ENCODE data around the gene GSX2. TPM values are rescaled to one million over a fixed set of nuclear protein-coding genes. Genes with fewer than 3 reads are reported as not detected.

The GSX2 gene
- total and polyA plus RNA-seq, 2 of the 4 experiments (the other 2 are of a cell fraction): not detected

DNA sequence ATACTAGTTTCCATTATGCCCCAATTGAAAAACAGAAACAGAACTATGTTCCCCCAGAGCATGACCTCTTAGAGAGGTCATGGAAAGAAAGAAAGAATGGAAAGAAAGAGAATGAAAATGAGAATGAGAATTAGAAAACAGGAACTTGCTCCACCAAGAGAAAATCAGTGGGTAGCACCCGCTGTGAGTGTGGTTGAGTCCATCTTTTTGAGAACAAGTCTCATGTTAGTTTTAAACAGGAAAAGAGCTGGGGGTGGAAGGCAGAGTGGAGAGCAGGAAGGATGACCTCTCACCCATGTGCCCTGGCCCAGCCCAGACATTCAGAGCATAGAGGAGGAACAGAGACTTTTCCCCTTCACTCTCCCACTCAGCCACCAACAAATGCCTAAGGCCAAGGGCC, 4.9 kb downstream of the GSX2 start:
- Histone ChIP-seq H3K4me2 (ENCODE audit: low read depth, low read length) (no peak overlapping the region), H2AFZ (replicated peaks; ENCODE audit: low read length, poor library complexity) (no peak overlapping the region), H2AK9ac (replicated peaks; ENCODE audit: low read depth, low read length, poor library complexity) (no peak overlapping the region), H2AK5ac (ENCODE audit: low read depth, low read length) (no peak overlapping the region), H3K27ac (ENCODE audit: insufficient read depth, low read length) (no peak overlapping the region), H4K20me1 (ENCODE audit: insufficient read depth, low read length) (no peaks in the 10 kb centered on the region), H3K9ac (ENCODE audit: low read depth, low read length) (no peak overlapping the region), H2BK15ac (ENCODE audit: low read depth, low read length) (no peak overlapping the region), H3K79me1 (ENCODE audit: low read depth in 1 of 2, low read length in 2 of 2) (no peaks in the 10 kb centered on the region), H3K4me3 (ENCODE audit: insufficient read depth, low read depth, low read length) (no peak overlapping the region), H2BK5ac (ENCODE audit: low read depth, low read length, poor library complexity, severe bottlenecking) (no peak overlapping the region), H4K8ac (ENCODE audit: low read depth in 2 of 2, low read length in 2 of 2) (no peak overlapping the region), H3K56ac (ENCODE audit: extremely low read depth, insufficient read depth, low read length) (no peak overlapping the region), H3K14ac (replicated peaks; ENCODE audit: low read depth, low read length) (no peak overlapping the region), H3K27me3 (ENCODE audit: control insufficient read depth, insufficient read depth, low read length) (peaks cover 39% of the 10 kb centered on the region), H3K9me3 (ENCODE audit: control insufficient read depth, insufficient read depth, low read length) (no peaks in the 10 kb centered on the region), H3K9me1 (ENCODE audit: insufficient read depth, low read length) (peaks cover 6% of the 10 kb centered on the region), H2BK120ac (ENCODE audit: low read depth, low read length) (no peak overlapping the region), H3K4ac (ENCODE audit: low read depth, low read length) (no peak overlapping the region), H4K91ac (ENCODE audit: insufficient read depth, low read depth, low read length) (no peak overlapping the region), H3K36me3 (ENCODE audit: control insufficient read depth, insufficient read depth, low read length) (no peaks in the 10 kb centered on the region), H3K4me1 (ENCODE audit: control insufficient read depth, insufficient read depth, low read length) (no peaks in the 10 kb centered on the region), H4K5ac (ENCODE audit: low read depth, low read length) (no peak overlapping the region), H3K23ac (ENCODE audit: low read depth, low read length) (no peak overlapping the region), H2BK20ac (ENCODE audit: low read depth, low read length) (no peak overlapping the region), H3K18ac (ENCODE audit: low read depth, low read length) (no peak overlapping the region)
- in situ Hi-C loops (cut with MboI; ENCODE audit: low sequenced_read_pairs): no loop called here
- BruUV-seq (replicated peaks): no TSS peak
- ChIA-PET POLR2A (ENCODE audit: unreplicated experiment) (no interaction called here), CTCF (no interaction called here)
- TF ChIP-seq MAZ (IDR thresholded peaks at IDR 0.05; ENCODE audit: borderline replicate concordance, low read depth, low read length): no peak
- no peak for TF ChIP-seq MXI1 (IDR thresholded peaks at IDR 0.05; ENCODE audit: borderline replicate concordance, low read depth, low read length)
- no peak for TF ChIP-seq CHD1 (IDR thresholded peaks at IDR 0.05; ENCODE audit: low read depth, low read length)
- TF ChIP-seq, protein P1, sequence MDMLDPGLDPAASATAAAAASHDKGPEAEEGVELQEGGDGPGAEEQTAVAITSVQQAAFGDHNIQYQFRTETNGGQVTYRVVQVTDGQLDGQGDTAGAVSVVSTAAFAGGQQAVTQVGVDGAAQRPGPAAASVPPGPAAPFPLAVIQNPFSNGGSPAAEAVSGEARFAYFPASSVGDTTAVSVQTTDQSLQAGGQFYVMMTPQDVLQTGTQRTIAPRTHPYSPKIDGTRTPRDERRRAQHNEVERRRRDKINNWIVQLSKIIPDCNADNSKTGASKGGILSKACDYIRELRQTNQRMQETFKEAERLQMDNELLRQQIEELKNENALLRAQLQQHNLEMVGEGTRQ (IDR thresholded peaks at IDR 0.05; ENCODE audit: low read depth, low read length): no peak
- no peak for TF ChIP-seq CEBPB (IDR thresholded peaks at IDR 0.05; ENCODE audit: low read depth, low read length)
- TF ChIP-seq POLR2A (IDR thresholded peaks at IDR 0.05; ENCODE audit: low read depth, low read length): no peak
- no peak for TF ChIP-seq RFX5 (IDR thresholded peaks at IDR 0.05; ENCODE audit: low read depth, low read length)
- TF ChIP-seq MAFK (IDR thresholded peaks at IDR 0.05; ENCODE audit: low read depth, low read length): no peak
- TF ChIP-seq SMC3 (IDR thresholded peaks at IDR 0.05; ENCODE audit: low read depth, low read length): no peak
- TF ChIP-seq FOS (IDR thresholded peaks at IDR 0.05; ENCODE audit: low read depth, low read length): no peak
- TF ChIP-seq NFE2L2 (IDR thresholded peaks at IDR 0.05; ENCODE audit: low read depth, low read length): no peak
- TF ChIP-seq, protein P2, sequence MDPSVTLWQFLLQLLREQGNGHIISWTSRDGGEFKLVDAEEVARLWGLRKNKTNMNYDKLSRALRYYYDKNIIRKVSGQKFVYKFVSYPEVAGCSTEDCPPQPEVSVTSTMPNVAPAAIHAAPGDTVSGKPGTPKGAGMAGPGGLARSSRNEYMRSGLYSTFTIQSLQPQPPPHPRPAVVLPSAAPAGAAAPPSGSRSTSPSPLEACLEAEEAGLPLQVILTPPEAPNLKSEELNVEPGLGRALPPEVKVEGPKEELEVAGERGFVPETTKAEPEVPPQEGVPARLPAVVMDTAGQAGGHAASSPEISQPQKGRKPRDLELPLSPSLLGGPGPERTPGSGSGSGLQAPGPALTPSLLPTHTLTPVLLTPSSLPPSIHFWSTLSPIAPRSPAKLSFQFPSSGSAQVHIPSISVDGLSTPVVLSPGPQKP (IDR thresholded peaks at IDR 0.05; ENCODE audit: borderline replicate concordance, low read depth, low read length): no peak
- no peak for TF ChIP-seq RAD21 (IDR thresholded peaks at IDR 0.05; ENCODE audit: low read length)
- TF ChIP-seq, protein P3, sequence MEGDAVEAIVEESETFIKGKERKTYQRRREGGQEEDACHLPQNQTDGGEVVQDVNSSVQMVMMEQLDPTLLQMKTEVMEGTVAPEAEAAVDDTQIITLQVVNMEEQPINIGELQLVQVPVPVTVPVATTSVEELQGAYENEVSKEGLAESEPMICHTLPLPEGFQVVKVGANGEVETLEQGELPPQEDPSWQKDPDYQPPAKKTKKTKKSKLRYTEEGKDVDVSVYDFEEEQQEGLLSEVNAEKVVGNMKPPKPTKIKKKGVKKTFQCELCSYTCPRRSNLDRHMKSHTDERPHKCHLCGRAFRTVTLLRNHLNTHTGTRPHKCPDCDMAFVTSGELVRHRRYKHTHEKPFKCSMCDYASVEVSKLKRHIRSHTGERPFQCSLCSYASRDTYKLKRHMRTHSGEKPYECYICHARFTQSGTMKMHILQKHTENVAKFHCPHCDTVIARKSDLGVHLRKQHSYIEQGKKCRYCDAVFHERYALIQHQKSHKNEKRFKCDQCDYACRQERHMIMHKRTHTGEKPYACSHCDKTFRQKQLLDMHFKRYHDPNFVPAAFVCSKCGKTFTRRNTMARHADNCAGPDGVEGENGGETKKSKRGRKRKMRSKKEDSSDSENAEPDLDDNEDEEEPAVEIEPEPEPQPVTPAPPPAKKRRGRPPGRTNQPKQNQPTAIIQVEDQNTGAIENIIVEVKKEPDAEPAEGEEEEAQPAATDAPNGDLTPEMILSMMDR (conservative IDR thresholded peaks at IDR 0.05; ENCODE audit: low read depth, low read length): no peak
- no peak for TF ChIP-seq RCOR1 (IDR thresholded peaks at IDR 0.05; ENCODE audit: insufficient replicate concordance, low read length)
- no peak for TF ChIP-seq BHLHE40 (IDR thresholded peaks at IDR 0.05; ENCODE audit: low read depth, low read length)
- dilution Hi-C loops (cut with HindIII; ENCODE audit: low sequenced_read_pairs, unreplicated experiment): no loop called here
- 100% methylated on average over 1 of the region's 1 CpG; no CpG with 5 or more reads in 1 of the 2 experiments for WGBS, 2 experiments (ENCODE audit: extremely low coverage in 2 of 2, insufficient read length in 1 of 2)
- intact Hi-C loops (cut with micrococcal nuclease): no loop called here
- ATAC-seq (ENCODE audit: low read depth) (no peak), DNase-seq (no peak)

Data from IMR-90 (cell line).